Liver (tissue), 9 donors: ENCODE data around the gene GRM1. TPM values are rescaled to one million over a fixed set of nuclear protein-coding genes. Genes with fewer than 3 reads are reported as not detected.

ENCODE experiments used
- DNase-seq: peaks from one replicate; pipeline ENCODE4 v3.0.0-alpha.2; 2017; ENCODE audit warnings: low spot score
- H3K27ac ChIP-seq, 2 donors: one replicate each; pipeline ENCODE4 v1.7.0; 2013; ENCODE audit warnings: inconsistent platforms in 2 of 2, low read length in 2 of 2, control low read depth in 1 of 2, low read depth in 1 of 2, mild to moderate bottlenecking in 1 of 2
- H3K27me3 ChIP-seq, 4 donors: one replicate each; pipeline versions ENCODE4 v1.6.1 to v1.7.0; 2013; ENCODE audit warnings: low read length in 3 of 4, inconsistent platforms in 1 of 4, mild to moderate bottlenecking in 1 of 4, moderate library complexity in 1 of 4; ENCODE audit not compliant: control insufficient read depth in 4 of 4, insufficient read depth in 4 of 4
- H3K36me3 ChIP-seq, 4 donors: one replicate each; pipeline versions ENCODE4 v1.6.1 to v1.7.0; 2013; ENCODE audit warnings: low read length in 3 of 4, mild to moderate bottlenecking in 3 of 4, low read depth in 1 of 4, moderate library complexity in 1 of 4; ENCODE audit not compliant: control insufficient read depth in 4 of 4, insufficient read depth in 3 of 4
- H3K4me1 ChIP-seq, 4 donors: one replicate each; pipeline versions ENCODE4 v1.6.1 to v1.7.0; 2013; ENCODE audit warnings: low read length in 3 of 4, mild to moderate bottlenecking in 3 of 4, moderate library complexity in 1 of 4; ENCODE audit not compliant: control insufficient read depth in 4 of 4, insufficient read depth in 4 of 4
- H3K4me3 ChIP-seq, 3 donors: one replicate each; pipeline versions ENCODE4 v1.6.1 to v1.7.0; 2013; ENCODE audit warnings: low read length in 3 of 3, control low read depth in 1 of 3, low read depth in 1 of 3, mild to moderate bottlenecking in 1 of 3
- H3K9ac ChIP-seq, 2 donors: one replicate each; pipeline ENCODE4 v1.7.0; 2013; ENCODE audit warnings: low read length in 2 of 2, mild to moderate bottlenecking in 2 of 2, moderate library complexity in 2 of 2, control low read depth in 1 of 2, low read depth in 1 of 2
- H3K9me3 ChIP-seq, 4 donors: one replicate each; pipeline versions ENCODE4 v1.6.1 to v1.7.0; 2013; ENCODE audit warnings: low read length in 3 of 4; ENCODE audit not compliant: control insufficient read depth in 4 of 4
- ATF3 ChIP-seq: IDR thresholded peaks from 2 replicates; pipeline ENCODE4 v1.6.1; 2016; ENCODE audit warnings: antibody characterized with exemption
- EGR1 ChIP-seq, 2 donors: IDR thresholded peaks; 2 replicates each; pipeline ENCODE4 v1.6.1; 2016 to 2018; ENCODE audit warnings: antibody characterized with exemption in 2 of 2, low read depth in 2 of 2
- FOXA1 ChIP-seq: IDR thresholded peaks from 2 replicates; pipeline ENCODE4 v1.6.1; 2016; ENCODE audit warnings: antibody characterized with exemption
- FOXA2 ChIP-seq: IDR thresholded peaks from 2 replicates; pipeline ENCODE4 v1.6.1; 2016; ENCODE audit warnings: antibody characterized with exemption
- GABPA ChIP-seq, 2 donors: IDR thresholded peaks in 1 of 2; conservative IDR thresholded peaks in 1 of 2; 2 replicates each; pipeline ENCODE4 v1.6.1; 2016; ENCODE audit warnings: antibody characterized with exemption in 2 of 2, mild to moderate bottlenecking in 1 of 2, moderate library complexity in 1 of 2
- HNF4A ChIP-seq, 2 donors: conservative IDR thresholded peaks; 2 replicates each; pipeline ENCODE4 v1.6.1; 2016; ENCODE audit warnings: antibody characterized with exemption in 2 of 2, mild to moderate bottlenecking in 2 of 2
- HNF4G ChIP-seq: IDR thresholded peaks from 2 replicates; pipeline ENCODE4 v1.6.1; 2016; ENCODE audit warnings: antibody characterized with exemption
- JUND ChIP-seq, 2 donors: IDR thresholded peaks; 2 replicates each; pipeline ENCODE4 v1.6.1; 2016; ENCODE audit warnings: antibody characterized with exemption in 2 of 2
- MAX ChIP-seq: IDR thresholded peaks from 2 replicates; pipeline ENCODE4 v1.6.1; 2016; ENCODE audit warnings: antibody characterized with exemption
- NR2F2 ChIP-seq: IDR thresholded peaks from 2 replicates; pipeline ENCODE4 v1.6.1; 2016; ENCODE audit warnings: antibody characterized with exemption
- RAD21 ChIP-seq, 2 donors: IDR thresholded peaks; 2 replicates each; pipeline ENCODE4 v1.6.1; 2016; ENCODE audit warnings: antibody characterized with exemption in 2 of 2, mild to moderate bottlenecking in 2 of 2
- REST ChIP-seq: IDR thresholded peaks from 2 replicates; pipeline ENCODE4 v1.6.1; 2016; ENCODE audit warnings: antibody characterized with exemption, mild to moderate bottlenecking
- RXRA ChIP-seq, 2 donors: IDR thresholded peaks; 2 replicates each; pipeline ENCODE4 v1.6.1; 2017 to 2018; ENCODE audit warnings: antibody characterized with exemption in 2 of 2, mild to moderate bottlenecking in 1 of 2
- SP1 ChIP-seq: IDR thresholded peaks from 2 replicates; pipeline ENCODE4 v1.6.1; 2018; ENCODE audit warnings: antibody characterized with exemption, mild to moderate bottlenecking
- TAF1 ChIP-seq: conservative IDR thresholded peaks from 2 replicates; pipeline ENCODE4 v1.6.1; 2016; ENCODE audit warnings: antibody characterized with exemption, mild to moderate bottlenecking
- YY1 ChIP-seq: IDR thresholded peaks from 2 replicates; pipeline ENCODE4 v1.6.1; 2016; ENCODE audit warnings: antibody characterized with exemption, mild to moderate bottlenecking
- WGBS: extraction: QIAGEN DNeasy Blood & Tissue Kit; methylation state at CpG from one replicate; pipeline ENCODE4 v1.1.7; 2013; 5-methylcytosine and 5-hydroxymethylcytosine counted together
- polyA plus RNA-seq, 2 donors: library from polyadenylated mRNA; stranded (reverse) in 1 of 2; unstranded in 1 of 2; fragments of 200-250 nt in 1 of 2; fragments of >200 nt in 1 of 2; fragmentation: Nextera tagmentation in 1 of 2; extraction: Ambion mirVana in 1 of 2; gene quantifications; one replicate each; pipeline versions ENCODE4 v1.2.1 to v1.2.3, GENCODE V29; 2013 to 2015
- total RNA-seq, 2 donors: library from RNA; depleted of rRNA; stranded (reverse); fragments of >200 nt; gene quantifications; one replicate each; pipeline ENCODE4 v1.2.3, GENCODE V29; 2014
- TF ChIP-seq, protein P1 (sequence below): fragments of 150-350 bp; IDR thresholded peaks from 2 replicates; pipeline ENCODE4 v1.5.1; 2017; ENCODE audit warnings: improper control_type of control experiment, low read depth, low read length; ENCODE audit not compliant: missing input control
- TF ChIP-seq, protein P2 (sequence below): IDR thresholded peaks from 2 replicates; pipeline ENCODE4 v1.6.1; 2016; ENCODE audit warnings: antibody characterized with exemption
- donor health status: healthy.
- donor health status: healthy.
- donor health status: healthy.
- donor health status: healthy.
- donor health status: healthy.

Gene GRM1
- total and polyA plus RNA-seq, 4 donors: under 0.01 to 0.05 (median 0.01) TPM; not detected in 1

GRCh38 chr6:146211646-146212045, 182.8 kb downstream of the GRM1 start:
- TF ChIP-seq HNF4G: no peak
- TF ChIP-seq YY1: no peak
- TF ChIP-seq RAD21 (IDR thresholded peaks at IDR 0.05): no peak
- no peak for TF ChIP-seq TAF1
- no peak for TF ChIP-seq MAX
- no peak for TF ChIP-seq SP1
- TF ChIP-seq GABPA (IDR thresholded peaks at IDR 0.05 in 1 of 2, conservative IDR thresholded peaks at IDR 0.05 in 1 of 2): no peak
- TF ChIP-seq HNF4A (conservative IDR thresholded peaks at IDR 0.05): no peak
- no peak for TF ChIP-seq JUND (IDR thresholded peaks at IDR 0.05)
- no peak for TF ChIP-seq RXRA (IDR thresholded peaks at IDR 0.05)
- TF ChIP-seq, protein P1, sequence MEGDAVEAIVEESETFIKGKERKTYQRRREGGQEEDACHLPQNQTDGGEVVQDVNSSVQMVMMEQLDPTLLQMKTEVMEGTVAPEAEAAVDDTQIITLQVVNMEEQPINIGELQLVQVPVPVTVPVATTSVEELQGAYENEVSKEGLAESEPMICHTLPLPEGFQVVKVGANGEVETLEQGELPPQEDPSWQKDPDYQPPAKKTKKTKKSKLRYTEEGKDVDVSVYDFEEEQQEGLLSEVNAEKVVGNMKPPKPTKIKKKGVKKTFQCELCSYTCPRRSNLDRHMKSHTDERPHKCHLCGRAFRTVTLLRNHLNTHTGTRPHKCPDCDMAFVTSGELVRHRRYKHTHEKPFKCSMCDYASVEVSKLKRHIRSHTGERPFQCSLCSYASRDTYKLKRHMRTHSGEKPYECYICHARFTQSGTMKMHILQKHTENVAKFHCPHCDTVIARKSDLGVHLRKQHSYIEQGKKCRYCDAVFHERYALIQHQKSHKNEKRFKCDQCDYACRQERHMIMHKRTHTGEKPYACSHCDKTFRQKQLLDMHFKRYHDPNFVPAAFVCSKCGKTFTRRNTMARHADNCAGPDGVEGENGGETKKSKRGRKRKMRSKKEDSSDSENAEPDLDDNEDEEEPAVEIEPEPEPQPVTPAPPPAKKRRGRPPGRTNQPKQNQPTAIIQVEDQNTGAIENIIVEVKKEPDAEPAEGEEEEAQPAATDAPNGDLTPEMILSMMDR: no peak
- TF ChIP-seq REST: no peak
- TF ChIP-seq EGR1 (IDR thresholded peaks at IDR 0.05; ENCODE audit: low read depth in 2 of 2): no peak
- no peak for TF ChIP-seq FOXA2
- TF ChIP-seq NR2F2: no peak
- TF ChIP-seq, protein P2, sequence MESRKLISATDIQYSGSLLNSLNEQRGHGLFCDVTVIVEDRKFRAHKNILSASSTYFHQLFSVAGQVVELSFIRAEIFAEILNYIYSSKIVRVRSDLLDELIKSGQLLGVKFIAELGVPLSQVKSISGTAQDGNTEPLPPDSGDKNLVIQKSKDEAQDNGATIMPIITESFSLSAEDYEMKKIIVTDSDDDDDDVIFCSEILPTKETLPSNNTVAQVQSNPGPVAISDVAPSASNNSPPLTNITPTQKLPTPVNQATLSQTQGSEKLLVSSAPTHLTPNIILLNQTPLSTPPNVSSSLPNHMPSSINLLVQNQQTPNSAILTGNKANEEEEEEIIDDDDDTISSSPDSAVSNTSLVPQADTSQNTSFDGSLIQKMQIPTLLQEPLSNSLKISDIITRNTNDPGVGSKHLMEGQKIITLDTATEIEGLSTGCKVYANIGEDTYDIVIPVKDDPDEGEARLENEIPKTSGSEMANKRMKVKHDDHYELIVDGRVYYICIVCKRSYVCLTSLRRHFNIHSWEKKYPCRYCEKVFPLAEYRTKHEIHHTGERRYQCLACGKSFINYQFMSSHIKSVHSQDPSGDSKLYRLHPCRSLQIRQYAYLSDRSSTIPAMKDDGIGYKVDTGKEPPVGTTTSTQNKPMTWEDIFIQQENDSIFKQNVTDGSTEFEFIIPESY: no peak
- no peak for DNase-seq
- no peaks in the 10 kb centered on the region for H3K4me1 ChIP-seq
- H3K36me3 ChIP-seq: no peaks in the 10 kb centered on the region
- no peak overlapping the region for H3K27ac ChIP-seq
- no peak overlapping the region for H3K9ac ChIP-seq
- WGBS: 83% methylated on average over 2 of the region's 2 CpGs
- H3K4me3 ChIP-seq: no peak overlapping the region
- H3K27me3 ChIP-seq: no peaks in the 10 kb centered on the region
- H3K9me3 ChIP-seq: no peaks in the 10 kb centered on the region

GRCh38 chr6:146212781-146213180, 183.9 kb downstream of the GRM1 start:
- no peak overlapping the region for H3K9ac ChIP-seq
- H3K4me1 ChIP-seq: no peaks in the 10 kb centered on the region
- no peaks in the 10 kb centered on the region for H3K27me3 ChIP-seq
- no peaks in the 10 kb centered on the region for H3K36me3 ChIP-seq
- H3K27ac ChIP-seq: no peak overlapping the region
- no peak for DNase-seq
- no peaks in the 10 kb centered on the region for H3K9me3 ChIP-seq
- WGBS: 60% methylated on average over 3 of the region's 3 CpGs
- H3K4me3 ChIP-seq: no peak overlapping the region
- TF ChIP-seq FOXA1 (no peak), MAX (no peak), JUND (IDR thresholded peaks at IDR 0.05) (no peak), RXRA (IDR thresholded peaks at IDR 0.05) (no peak), GABPA (IDR thresholded peaks at IDR 0.05 in 1 of 2, conservative IDR thresholded peaks at IDR 0.05 in 1 of 2) (no peak), EGR1 (IDR thresholded peaks at IDR 0.05; ENCODE audit: low read depth in 2 of 2) (no peak), FOXA2 (no peak), TAF1 (no peak), RAD21 (IDR thresholded peaks at IDR 0.05) (no peak), ATF3 (no peak), NR2F2 (no peak), HNF4G (no peak), YY1 (no peak), HNF4A (conservative IDR thresholded peaks at IDR 0.05) (no peak)
- TF ChIP-seq, protein P1: no peak
- TF ChIP-seq, protein P2: no peak
